VCaP (cell line): Measurements from ENCODE around the gene FAM181B.

Experiments
- H3K27ac ChIP-seq: fragments of 450-650 bp; 2 replicates; pipeline ENCODE4 v1.5.1; 2017
- CTCF ChIP-seq: fragments of 450-650 bp; conservative IDR thresholded peaks from 2 replicates; pipeline ENCODE4 v1.5.1; 2017; ENCODE audit warnings: mild to moderate bottlenecking, moderate library complexity

FAM181B gene

GRCh38 chr11:82767123-82767522 is 33.5 kb upstream of the FAM181B start:
- no peak for TF ChIP-seq CTCF
- H3K27ac ChIP-seq: no peak overlapping the region

- TF ChIP-seq CTCF: no peak
- H3K27ac ChIP-seq: no peak overlapping the region
Measured at GRCh38 chr11:82765466-82766034, 31.9 kb upstream of the FAM181B start.

GRCh38 chr11:82763167-82763566 is 29.5 kb upstream of the FAM181B start:
- no peak overlapping the region for H3K27ac ChIP-seq

GRCh38 chr11:82759649-82760048 is 26.0 kb upstream of the FAM181B start:
- H3K27ac ChIP-seq: no peak overlapping the region
- TF ChIP-seq CTCF: no peak

More at GRCh38 chr11:82763167-82763566, 29.5 kb upstream of the FAM181B start:
- TF ChIP-seq CTCF: no peak

- TF ChIP-seq CTCF: no peak
- no peak overlapping the region for H3K27ac ChIP-seq
Measured at GRCh38 chr11:82757660-82758357, 24.1 kb upstream of the FAM181B start.

GRCh38 chr11:82756765-82757639 is 23.3 kb upstream of the FAM181B start:
- TF ChIP-seq CTCF: no peak
- H3K27ac ChIP-seq: no peak overlapping the region

- no peak overlapping the region for H3K27ac ChIP-seq
- no peak for TF ChIP-seq CTCF
Measured at GRCh38 chr11:82754410-82754809, 20.7 kb upstream of the FAM181B start.
